Embryonic facial prominence (tissue), 1 donor: ENCODE results near the gene ASF1A.
"Not testable (repeated sequence)": the region's sequence is repeated elsewhere in the genome, so short reads cannot be mapped to it uniquely, and the experiment has no call there.

Experiments used
- DNase-seq: peaks from one replicate; pipeline ENCODE4 v3.0.0-alpha.2; 2016; ENCODE audit errors: extremely low spot score

The ASF1A gene

DNA sequence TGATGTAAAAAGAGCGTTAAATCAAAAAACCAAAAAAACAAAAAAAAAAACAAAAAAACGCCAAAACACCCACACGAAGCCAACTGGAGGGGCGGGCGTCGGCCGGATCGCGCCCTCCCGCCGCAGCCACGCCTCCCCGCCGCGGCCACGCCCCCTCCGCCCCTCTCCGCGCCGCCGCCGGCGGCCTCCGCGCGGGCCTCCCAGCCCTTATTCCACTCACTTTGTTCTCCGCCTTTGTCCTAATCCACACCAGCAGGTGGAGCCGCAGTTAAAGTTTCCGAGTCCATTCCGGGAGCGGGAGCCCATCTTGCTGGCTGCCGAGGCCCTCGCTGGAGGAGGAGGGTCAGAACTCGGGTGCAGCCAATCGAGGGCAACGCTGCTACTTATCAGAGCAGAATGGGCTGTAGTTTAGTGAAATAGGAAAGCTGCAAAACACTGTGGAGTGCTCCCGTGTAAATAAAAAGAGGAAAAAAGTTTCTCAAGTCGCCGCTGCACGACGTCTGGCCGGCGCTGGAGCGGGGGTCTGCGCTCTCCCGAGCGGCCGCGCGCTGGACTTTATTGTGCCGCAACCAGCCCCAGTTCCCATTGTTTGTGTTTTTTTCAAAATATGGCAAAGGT is at the start of gene ASF1A:
Gene ASF1A (plus strand): TSS at position 346 of the 618 bp plus-strand sequence. CDS start 262 bp downstream, at position 608.
- DNase-seq: peak; percentile 94

DNA sequence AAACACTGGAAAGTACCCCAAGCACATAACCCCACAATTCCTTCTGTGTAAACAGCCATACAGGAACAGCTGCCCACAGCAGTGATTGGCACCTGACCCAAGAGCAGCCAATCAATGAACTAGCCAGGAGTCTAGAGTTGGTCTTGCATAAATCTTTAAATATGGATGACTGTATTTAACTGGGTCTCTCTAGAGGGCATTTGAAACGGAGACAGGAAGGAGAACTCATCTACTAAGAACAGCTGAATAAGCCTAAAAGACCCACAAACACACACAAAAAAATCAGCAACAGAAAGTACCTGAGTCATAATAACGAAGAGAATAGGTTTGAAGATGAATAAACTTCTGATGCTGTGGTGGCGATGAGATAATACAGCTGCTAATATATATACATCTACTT is 49.0 kb upstream of the ASF1A start:
- DNase-seq: no peak

DNA sequence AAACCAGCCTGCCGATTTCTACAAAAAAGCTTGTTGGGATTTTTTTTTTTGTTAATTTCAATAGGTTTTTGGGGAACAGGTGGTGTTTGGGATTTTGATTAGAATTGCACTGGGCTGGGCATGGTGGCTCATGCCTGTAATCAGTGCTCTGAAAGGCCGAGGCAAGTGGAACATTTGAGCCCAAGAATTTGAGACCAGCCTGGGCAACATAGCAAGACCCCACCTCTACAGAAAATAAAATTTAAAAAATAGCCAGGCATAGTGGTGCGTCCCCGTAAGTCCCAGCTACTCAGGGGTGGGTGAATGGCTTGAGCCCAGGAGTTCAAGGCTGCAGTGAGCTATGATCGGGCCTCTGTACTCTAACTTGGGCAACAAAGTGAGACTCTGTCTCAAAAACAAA is 40.5 kb upstream of the ASF1A start:
- no peak for DNase-seq

DNA sequence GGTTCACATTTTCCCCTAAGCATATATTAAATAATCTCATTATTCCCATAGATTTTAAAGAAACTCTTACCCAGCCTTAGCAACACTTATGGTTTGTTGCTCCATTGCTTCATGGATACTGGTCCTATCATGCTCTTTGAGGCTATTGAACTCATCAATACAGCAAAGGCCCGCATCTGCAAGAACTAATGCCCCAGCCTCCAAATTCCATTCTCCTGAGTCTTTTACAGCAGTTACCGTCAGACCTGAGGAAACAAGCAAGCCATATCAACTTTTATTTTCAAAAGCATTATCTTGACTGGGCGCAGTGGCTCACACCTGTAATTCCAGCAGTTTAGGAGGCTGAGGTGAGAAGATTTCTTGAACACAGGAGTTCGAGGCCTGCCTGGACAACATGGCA is 37.7 kb upstream of the ASF1A start:
- no peak for DNase-seq

DNA sequence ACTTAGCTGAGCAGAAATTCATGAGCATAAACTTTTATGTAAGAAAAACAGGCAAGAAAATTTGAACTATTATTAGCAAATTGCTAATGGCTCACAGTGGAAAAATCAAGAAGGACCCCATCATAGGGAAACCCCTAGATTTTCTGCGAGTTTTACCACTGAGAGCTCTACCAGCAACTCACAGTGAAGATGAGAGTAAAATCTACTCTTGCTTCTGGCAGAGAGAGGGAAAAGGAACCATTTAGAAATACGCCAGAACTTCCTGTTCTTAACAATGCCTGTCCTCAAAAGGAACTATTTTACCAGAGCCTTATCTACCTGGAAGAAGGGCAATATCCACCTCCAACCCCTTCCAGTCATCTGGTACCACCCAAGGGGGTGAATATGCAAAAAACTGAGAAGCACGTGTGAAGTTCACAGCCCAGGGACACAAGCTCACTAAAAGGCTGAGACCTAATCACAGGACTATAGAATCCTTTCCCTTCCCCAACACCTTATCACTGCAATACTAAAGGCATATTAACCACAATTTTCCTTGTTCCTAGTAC is 34.4 kb upstream of the ASF1A start:
- no peak for DNase-seq

DNA sequence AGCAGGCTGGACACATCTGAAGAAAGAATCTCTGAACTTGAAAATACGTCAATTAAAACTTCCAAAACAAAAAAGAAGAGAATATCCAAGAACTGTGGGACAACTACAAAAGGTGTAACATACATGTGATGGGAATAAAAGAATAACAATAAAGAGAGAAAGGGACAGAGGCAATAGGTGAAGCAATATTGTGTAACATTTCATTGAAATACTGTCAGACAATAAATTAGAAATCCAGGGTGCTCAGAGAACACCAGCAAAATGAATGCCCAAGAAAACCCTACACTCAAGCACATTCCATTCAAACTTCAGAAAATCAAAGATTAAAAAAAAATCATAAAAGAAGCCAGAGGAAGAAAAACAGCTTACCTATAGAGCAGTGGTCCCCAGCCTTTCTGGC is 33.6 kb upstream of the ASF1A start:
- DNase-seq: no peak

DNA sequence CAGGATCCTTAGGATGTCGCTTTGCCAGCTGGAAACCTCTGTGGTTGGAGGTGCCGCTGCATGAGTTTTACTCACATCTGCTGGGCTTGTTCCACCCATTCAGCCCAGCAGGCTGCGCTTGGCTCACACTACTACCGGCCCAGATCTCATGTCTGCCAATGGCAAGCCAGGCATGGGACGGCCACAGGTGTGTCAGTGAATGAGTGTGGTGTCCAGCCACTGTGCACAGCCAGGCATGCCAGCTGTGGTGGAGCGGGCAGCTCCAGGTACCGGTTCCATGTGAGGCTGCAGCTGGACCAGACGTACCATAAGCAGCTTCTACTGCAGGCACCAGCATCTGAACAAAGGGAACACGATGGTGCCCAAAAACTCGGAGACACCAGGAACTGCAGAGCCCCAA is 33.1 kb upstream of the ASF1A start:
- DNase-seq: no peak

DNA sequence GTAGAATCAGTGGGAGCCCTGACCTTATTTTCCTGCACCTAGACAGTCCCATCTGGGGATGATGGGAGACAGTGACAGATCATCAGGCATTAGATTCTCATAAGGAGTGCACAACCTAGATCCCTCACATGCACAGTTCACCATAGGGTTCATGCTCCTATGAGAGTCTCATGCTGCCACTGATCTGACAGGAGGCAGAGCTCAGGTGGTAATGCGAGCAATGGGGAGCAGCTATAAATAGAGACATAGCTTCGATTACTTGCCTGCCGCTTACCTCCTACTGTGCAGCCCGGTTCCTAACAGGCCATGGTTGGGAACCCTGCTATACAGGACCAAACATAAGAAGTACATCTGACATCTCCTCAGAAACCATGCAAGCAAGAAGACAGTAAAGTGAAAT is 31.5 kb upstream of the ASF1A start:
- no peak for DNase-seq

DNA sequence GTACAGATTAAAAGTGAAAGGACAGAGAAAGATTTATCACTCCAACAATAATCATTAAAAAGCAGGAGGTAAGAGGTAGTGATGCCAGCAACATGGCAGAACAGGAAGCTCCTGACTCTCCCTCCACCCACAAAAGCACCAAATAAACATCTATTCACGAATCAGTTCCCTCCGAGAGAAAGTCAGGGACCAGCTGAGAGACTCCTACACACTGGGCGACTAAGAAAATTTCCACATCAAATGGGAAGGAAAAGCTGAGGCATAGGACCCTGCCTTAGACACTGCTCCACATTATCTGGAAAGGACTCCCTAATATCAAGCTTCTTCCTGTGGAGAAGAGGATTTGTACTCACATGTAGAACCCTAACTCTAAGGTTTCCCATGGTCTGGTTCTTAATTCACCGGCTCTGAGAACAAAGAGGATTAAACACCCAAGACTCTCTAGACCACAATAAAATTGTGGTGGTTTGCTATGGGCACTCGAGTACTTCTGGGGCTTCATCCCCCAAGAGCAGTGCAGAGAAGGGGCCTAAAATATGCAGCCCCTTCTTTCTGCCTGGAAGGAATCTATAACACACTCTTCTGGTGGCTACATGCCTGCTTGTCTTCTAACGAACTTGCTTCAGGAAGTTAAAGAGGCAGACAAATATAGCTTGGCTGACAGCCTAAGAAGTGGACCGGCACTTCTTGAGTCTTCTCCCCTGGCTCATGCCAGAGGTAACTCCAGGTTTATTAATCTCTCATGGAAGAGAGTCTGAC is 29.4 kb upstream of the ASF1A start:
- no peak for DNase-seq

DNA sequence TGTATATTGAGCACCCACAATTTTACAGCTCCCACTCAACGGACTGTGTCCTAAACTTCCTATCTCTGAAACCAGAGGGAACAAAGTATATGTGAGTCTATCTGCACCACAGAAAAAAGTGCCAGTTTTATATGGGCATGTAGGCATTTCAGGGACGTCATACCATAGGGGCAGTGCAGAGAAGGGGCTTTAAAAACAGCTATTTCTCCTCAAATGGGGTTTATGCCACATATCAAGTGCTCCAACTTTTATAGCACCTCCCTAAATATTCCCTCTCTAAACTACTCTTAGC is 28.9 kb upstream of the ASF1A start:
- no peak for DNase-seq

DNA sequence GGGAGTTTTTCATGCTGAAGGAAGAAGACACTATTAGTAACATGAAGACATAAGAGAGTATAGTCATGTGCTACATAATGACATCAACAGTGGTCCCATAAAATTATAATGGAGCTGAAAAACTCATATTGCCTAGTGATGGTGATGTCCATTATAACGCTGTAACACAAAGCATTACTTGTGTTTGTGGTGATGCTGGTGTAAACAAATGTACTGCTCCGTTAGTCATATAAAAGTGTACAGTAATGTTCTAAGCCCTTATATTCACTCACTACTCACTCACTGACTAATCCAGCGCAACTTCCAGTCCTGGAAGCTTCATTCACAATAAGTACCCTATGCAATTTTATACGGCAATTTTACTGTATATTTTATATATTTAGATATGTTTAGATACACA is 26.8 kb upstream of the ASF1A start:
- no peak for DNase-seq

DNA sequence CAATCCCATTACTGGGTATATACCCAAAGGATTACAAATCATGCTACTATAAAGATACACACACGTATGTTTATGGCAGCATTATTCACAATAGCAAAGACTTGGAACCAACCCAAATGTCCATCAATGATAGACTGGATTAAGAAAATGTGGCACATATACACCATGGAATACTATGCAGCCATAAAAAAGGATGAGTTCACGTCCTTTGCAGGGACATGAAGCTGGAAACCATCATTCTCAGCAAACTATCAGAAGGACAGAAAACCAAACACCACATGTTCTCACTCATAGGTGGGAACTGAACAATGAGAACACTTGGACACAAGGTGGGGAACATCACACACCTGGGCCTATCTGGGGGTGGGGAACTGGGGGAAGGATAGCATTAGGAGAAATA is 25.1 kb upstream of the ASF1A start:
- DNase-seq: not testable (repeated sequence)

DNA sequence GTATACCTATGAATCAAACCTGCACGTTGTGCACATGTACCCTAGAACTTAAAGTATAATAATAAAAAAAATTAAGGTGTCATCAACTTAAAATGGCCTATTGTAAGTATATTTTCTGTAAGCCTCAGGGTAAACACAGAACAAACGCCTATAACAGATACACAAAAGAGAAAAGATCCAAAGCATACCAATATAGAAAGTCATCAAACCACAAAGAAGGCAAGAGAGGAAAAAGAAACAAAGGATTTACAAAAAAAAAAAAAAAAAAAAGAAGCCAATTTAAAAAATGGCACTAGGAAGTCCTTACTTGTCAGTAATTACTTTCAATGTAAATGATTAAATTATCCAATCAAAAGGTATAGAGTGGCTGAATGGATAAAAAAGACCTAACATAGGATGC is 24.6 kb upstream of the ASF1A start:
- no peak for DNase-seq

DNA sequence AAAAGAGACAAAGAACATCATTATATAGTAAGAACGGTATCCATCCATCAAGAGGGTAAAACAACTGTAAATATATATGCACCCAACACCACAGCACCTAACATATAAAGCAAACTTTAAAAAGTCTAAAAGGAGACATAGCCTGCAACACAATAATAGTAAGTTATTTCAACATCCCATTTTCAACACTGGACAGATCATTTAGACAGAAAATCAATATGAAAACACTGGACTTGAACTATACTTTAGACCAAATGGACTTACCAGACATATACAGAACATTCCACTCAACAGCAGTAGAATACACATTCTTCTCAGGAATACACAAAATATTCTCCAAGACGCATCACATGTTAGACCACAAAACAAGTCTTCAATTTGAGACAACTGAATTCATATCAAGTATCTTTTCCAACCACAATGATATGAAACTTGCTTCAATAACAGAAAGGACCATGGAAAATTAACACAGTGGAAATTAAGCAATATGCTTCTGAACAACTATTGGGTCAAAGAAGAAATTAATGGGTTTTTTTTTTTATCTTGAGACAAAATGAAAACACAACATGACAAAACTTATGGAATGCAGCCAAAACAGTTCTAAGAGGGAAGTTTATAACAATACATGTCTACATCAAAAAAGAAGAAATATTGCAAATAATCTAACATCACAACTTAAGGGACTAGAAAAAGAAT is 23.9 kb upstream of the ASF1A start:
- no peak for DNase-seq

DNA sequence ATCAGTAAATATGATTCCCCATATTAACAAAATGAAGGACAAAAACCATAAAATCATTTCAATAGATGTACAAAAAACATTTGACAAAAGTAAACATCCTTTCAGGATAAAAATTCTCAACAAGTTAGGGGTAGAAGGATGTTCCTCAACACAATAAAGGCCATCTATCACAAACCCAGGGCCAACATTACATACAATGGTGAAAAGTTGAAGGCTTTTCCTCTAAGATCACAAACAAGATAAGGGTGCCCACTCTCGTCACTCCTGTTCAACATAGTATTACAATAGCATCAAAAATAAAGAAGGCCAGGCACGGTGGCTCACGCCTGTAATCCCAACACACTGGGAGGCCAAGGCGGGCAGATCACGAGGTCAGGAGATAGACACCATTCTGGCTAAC is 22.6 kb upstream of the ASF1A start:
- DNase-seq: no peak

DNA sequence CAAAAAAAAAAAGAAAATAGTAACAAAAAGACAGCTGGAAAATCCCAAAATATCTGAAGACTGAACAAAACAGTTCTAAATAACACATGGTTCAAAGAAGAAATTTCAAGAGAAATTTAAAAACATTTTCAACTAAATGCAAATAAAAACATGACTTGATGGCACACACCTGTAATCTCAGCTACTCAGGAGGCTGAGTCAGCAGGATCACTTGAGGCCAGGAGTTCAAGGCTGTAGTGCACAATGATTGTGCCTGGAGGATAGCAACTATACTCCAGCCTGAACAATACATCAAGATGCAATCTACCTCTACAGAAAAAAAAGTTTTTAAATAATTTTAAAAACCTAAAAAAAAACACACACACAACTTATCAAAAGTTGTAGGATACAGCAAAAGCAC is 21.6 kb upstream of the ASF1A start:
- no peak for DNase-seq

DNA sequence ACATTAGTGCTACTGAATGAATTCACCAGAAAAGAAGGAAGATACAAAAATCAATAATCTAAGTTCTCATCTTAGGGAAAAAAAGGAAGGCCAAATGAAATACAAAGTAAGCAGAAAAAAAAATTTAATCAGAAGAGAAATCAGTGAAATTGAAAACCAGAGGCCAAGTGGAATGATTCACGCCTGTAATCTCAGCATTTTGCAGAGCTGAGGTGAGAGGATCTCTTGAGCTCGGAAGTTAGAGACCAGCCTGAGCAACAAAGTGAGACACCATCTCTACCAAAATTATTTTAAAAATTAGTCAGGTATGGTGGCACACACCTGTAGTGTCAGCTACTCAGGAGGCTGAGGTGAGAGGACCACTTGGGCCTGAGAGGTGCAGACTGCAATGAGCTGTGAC is 21.2 kb upstream of the ASF1A start:
- DNase-seq: no peak

DNA sequence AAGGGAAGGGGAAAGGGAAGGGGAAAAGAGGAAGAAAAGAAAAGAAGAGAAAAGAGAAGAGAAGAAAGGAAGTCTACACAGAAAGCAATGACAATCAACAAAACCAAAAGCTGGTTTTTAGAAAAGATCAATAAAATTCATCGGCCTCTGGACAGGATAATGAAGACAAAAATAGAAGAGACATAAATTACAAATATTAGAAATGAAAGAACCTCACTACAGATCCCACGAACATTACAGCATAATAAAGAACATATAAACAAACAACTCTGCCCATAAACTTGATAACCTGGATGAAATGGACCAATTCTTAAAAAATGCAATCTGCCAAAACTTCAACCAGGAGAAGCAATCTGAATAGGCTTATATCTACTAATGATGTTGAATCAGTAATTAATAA is 20.7 kb upstream of the ASF1A start:
- no peak for DNase-seq

DNA sequence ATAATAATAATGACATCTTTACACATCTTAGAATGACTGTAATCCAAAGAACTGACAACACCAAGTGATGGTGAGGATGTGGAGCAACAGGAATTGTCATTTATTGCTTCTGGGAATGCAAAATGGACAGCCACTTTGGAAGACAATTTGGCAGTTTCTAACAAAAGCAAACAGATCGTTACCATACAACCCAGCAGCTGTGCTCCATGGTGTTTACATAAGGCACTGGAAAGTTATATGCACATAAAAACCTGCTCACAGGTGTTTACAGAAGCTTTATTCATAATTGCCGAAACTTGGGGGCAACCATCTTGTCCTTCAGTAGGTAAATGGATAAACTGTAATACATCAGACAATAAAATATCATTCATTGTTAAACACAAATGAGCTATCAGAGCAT is 18.3 kb upstream of the ASF1A start:
- no peak for DNase-seq

DNA sequence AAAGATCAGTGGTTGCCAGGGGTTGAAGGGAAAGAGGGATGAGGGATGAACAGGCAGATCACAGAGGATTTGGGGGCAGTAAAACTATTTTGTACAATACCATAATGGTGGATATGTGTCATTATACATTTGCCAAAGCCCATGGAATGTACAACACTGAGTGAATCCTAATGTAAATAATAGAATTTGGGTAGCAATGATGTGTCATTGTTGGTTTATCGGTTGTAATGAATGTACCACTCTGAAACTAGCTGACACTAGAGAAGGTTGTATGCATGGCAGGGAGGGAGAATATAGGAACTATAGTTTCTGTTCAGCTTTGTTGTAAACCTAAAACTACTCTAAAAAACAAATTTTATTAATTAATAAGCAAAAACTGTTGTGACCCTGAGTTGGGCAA is 17.8 kb upstream of the ASF1A start:
- DNase-seq: no peak

DNA sequence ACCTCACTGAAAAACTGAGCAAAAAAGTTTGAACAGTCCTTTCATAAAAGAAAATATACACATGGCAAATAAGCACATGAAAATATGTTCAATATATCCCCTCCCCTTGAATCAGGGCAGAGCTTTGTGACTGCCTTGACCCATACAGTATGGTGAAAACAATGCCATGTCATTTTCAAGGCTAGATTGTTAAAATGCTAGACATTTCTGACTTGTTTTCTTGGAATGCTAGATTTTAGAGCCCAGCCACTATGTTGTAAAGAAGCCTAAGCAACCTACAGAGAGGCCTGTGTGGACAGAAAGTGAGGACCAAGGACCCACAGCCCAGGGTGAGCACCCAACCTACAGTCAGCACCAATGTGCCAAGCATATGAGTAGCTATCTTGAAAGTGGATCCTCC is 17.1 kb upstream of the ASF1A start:
- no peak for DNase-seq

DNA sequence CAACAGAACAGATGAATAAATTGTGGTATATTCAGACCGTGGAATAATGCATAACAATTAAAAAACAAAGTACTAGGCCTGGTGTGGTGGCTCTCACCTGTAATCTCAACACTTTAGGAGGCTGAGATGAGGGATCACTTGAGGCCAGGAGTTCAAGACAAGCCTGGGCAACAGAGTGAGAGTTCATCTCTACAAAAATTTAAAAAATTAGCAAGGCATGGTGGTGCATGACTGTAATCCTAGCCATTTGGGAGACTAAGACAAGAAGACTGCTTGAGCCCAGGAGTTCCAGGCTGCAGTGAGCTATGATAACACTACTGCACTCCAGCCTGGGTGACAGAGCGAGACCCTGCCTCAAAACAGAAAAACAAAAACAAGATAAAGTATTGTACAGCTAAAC is 16.1 kb upstream of the ASF1A start:
- DNase-seq: no peak
